Measurements from ENCODE around the gene CNNM1. TPM values are rescaled to one million over a fixed set of nuclear protein-coding genes. Genes with fewer than 3 reads are reported as not detected.

CNNM1 gene
- total and polyA plus RNA-seq, 4 donors: 0.15 to 0.52 (median 0.19) TPM

- Histone ChIP-seq H3K9me3 (ENCODE audit: control insufficient read depth in 4 of 4, insufficient read depth in 3 of 4, low read length in 3 of 4) (no peaks in the 10 kb centered on the region), H3K36me3 (ENCODE audit: control insufficient read depth in 4 of 4, insufficient read depth in 4 of 4, low read length in 4 of 4) (peaks cover 6 to 22% (median 18%) of the 10 kb centered on the region in 4 donors), H3K27ac (ENCODE audit: low read depth in 1 of 2, low read length in 1 of 2) (no peak overlapping the region), H3K4me3 (no peak overlapping the region), H3K27me3 (ENCODE audit: control insufficient read depth in 3 of 3, insufficient read depth in 3 of 3, low read length in 2 of 3) (no peaks in the 10 kb centered on the region), H3K4me1 (ENCODE audit: control insufficient read depth in 5 of 5, insufficient read depth in 5 of 5, low read length in 5 of 5) (peaks cover 0 to 16% (median 0%) of the 10 kb centered on the region in 5 donors), H3K9ac (ENCODE audit: insufficient read depth in 1 of 2, low read length in 2 of 2) (no peak overlapping the region)
- ATAC-seq (ENCODE audit: insufficient read depth, low FRiP score): no peak
- TF ChIP-seq, protein P1, sequence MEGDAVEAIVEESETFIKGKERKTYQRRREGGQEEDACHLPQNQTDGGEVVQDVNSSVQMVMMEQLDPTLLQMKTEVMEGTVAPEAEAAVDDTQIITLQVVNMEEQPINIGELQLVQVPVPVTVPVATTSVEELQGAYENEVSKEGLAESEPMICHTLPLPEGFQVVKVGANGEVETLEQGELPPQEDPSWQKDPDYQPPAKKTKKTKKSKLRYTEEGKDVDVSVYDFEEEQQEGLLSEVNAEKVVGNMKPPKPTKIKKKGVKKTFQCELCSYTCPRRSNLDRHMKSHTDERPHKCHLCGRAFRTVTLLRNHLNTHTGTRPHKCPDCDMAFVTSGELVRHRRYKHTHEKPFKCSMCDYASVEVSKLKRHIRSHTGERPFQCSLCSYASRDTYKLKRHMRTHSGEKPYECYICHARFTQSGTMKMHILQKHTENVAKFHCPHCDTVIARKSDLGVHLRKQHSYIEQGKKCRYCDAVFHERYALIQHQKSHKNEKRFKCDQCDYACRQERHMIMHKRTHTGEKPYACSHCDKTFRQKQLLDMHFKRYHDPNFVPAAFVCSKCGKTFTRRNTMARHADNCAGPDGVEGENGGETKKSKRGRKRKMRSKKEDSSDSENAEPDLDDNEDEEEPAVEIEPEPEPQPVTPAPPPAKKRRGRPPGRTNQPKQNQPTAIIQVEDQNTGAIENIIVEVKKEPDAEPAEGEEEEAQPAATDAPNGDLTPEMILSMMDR (IDR thresholded peaks at IDR 0.05; ENCODE audit: control extremely low read depth, extremely low read depth): no peak
- DNase-seq: no peak
- 94 to 98% methylated on average over 2 of the region's 2 CpGs for WGBS, 2 donors
These were observed 90.5 kb downstream of the CNNM1 start for GRCh38 chr10:99419688-99420087.

DNA sequence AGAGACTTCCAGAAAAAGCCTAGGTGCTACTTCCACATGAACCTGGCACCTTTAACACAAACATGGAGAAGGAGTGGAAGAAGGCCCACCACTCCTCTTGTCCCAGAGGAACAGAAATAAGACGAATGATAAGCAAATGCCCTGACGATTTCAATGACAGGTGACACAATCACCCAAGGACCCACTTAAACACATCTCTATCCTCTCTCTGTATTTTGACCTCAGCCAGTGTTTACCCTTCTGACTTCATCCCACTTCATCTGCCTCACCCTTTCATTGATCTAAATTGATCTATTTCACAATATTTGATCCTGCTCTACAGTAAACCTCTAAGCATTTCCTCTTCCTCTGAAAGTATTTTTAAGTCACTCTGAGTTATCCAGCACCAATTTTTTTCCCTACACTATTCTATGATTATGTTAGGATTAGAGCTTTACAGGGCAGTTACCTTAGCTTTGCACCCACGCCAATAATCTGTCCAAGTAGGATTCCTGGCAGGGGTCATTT, 92.1 kb downstream of the CNNM1 start:
- TF ChIP-seq, protein P1 (IDR thresholded peaks at IDR 0.05; ENCODE audit: control extremely low read depth, extremely low read depth): no peak
- Histone ChIP-seq H3K27me3 (ENCODE audit: control insufficient read depth in 3 of 3, insufficient read depth in 3 of 3, low read length in 2 of 3) (no peaks in the 10 kb centered on the region), H3K27ac (ENCODE audit: low read depth in 1 of 2, low read length in 1 of 2) (no peak overlapping the region), H3K9ac (ENCODE audit: insufficient read depth in 1 of 2, low read length in 2 of 2) (no peak overlapping the region), H3K4me3 (no peak overlapping the region), H3K36me3 (ENCODE audit: control insufficient read depth in 4 of 4, insufficient read depth in 4 of 4, low read length in 4 of 4) (peaks cover 14 to 27% (median 23%) of the 10 kb centered on the region in 4 donors), H3K9me3 (ENCODE audit: control insufficient read depth in 4 of 4, insufficient read depth in 3 of 4, low read length in 3 of 4) (no peaks in the 10 kb centered on the region), H3K4me1 (ENCODE audit: control insufficient read depth in 5 of 5, insufficient read depth in 5 of 5, low read length in 5 of 5) (peaks cover 0 to 17% (median 0%) of the 10 kb centered on the region in 5 donors)
- ATAC-seq (ENCODE audit: insufficient read depth, low FRiP score) (no peak), DNase-seq (no peak)
- WGBS, 2 donors: 83 to 96% methylated on average over 3 of the region's 3 CpGs

GRCh38 chr10:99422529-99423096, 93.5 kb downstream of the CNNM1 start:
- Histone ChIP-seq H3K27ac (ENCODE audit: low read depth in 1 of 2, low read length in 1 of 2) (no peak overlapping the region), H3K9ac (ENCODE audit: insufficient read depth in 1 of 2, low read length in 2 of 2) (no peak overlapping the region), H3K4me1 (ENCODE audit: control insufficient read depth in 5 of 5, insufficient read depth in 5 of 5, low read length in 5 of 5) (peaks cover 0 to 17% (median 0%) of the 10 kb centered on the region in 5 donors), H3K36me3 (ENCODE audit: control insufficient read depth in 4 of 4, insufficient read depth in 4 of 4, low read length in 4 of 4) (peaks cover 14 to 27% (median 23%) of the 10 kb centered on the region in 4 donors), H3K9me3 (ENCODE audit: control insufficient read depth in 4 of 4, insufficient read depth in 3 of 4, low read length in 3 of 4) (no peaks in the 10 kb centered on the region), H3K4me3 (no peak overlapping the region), H3K27me3 (ENCODE audit: control insufficient read depth in 3 of 3, insufficient read depth in 3 of 3, low read length in 2 of 3) (no peaks in the 10 kb centered on the region)
- no peak for ATAC-seq (ENCODE audit: insufficient read depth, low FRiP score)
- 91 to 95% methylated on average over 5 of the region's 5 CpGs for WGBS, 2 donors
- no peak for DNase-seq
- TF ChIP-seq, protein P1 (IDR thresholded peaks at IDR 0.05; ENCODE audit: control extremely low read depth, extremely low read depth): no peak

All from lung (tissue), 12 donors.